Right lobe of liver (tissue), 4 donors: ENCODE data around the gene ADARB1.

Experiments
- CTCF ChIP-seq, 4 donors: fragments of 200-600 bp in 3 of 4; fragments of 450-650 bp in 1 of 4; IDR thresholded peaks; one replicate each; pipeline versions ENCODE4 v1.5.1 to v1.8.0; 2016 to 2022; ENCODE audit warnings: antibody characterized with exemption in 4 of 4, mild to moderate bottlenecking in 2 of 4
- POLR2A ChIP-seq: fragments of 450-650 bp; IDR thresholded peaks from one replicate; pipeline ENCODE4 v1.6.1; 2017; ENCODE audit warnings: antibody characterized with exemption, mild to moderate bottlenecking
- donor health status: DM: no; HTN: no; CAD: no.
- donor health status: DM: no; HTN: no; CAD: no.
- donor health status: DM: no; HTN: yes; CAD: no.

- TF ChIP-seq CTCF (IDR thresholded peaks at IDR 0.05), result no peak
- no peak for TF ChIP-seq POLR2A
Observed at GRCh38 chr21:45269861-45270260, 195.5 kb downstream of the ADARB1 start.
